NCI-H1105 treated with DMSO at 0.1 percent for 48 hours (cell line): ENCODE data around the gene CCDC148.

Source experiments
- DNase-seq: peaks from one replicate; lab custom pipeline; 2025; lab: John Stamatoyannopoulos, UW

Gene CCDC148

GRCh38 chr2:158456309-158457066 is at the start of gene CCDC148, which contains the start of gene PKP4:
CCDC148 (minus strand) TSS chr2:158456753; CDS start chr2:158456439, 314 bp downstream.
PKP4 (plus strand) TSS chr2:158456952; CDS start chr2:158533185, 76,233 bp downstream.
- DNase-seq = peak; percentile 94

GRCh38 chr2:158505448-158505934 is 48.9 kb upstream of the CCDC148 start:
- DNase-seq = no peak

DNA sequence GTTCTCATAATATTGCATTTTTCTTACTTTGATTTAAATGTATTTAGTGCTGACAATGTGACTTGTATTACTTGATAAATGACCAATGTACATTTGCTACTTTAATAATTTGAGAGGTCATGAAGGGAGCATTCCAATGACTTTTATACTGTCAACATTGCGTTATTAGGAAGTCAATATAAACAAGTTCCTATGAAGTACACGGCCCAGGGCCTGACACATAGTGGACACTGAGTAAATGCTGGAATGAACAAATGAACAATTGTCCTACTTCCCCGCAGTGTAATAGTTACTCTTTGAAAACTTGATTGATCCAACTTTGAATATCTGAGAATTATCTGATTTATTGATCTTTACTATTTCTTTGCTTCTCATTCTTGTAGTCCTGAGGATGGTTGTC is 47.5 kb upstream of the CCDC148 start:
- DNase-seq = no peak

DNA sequence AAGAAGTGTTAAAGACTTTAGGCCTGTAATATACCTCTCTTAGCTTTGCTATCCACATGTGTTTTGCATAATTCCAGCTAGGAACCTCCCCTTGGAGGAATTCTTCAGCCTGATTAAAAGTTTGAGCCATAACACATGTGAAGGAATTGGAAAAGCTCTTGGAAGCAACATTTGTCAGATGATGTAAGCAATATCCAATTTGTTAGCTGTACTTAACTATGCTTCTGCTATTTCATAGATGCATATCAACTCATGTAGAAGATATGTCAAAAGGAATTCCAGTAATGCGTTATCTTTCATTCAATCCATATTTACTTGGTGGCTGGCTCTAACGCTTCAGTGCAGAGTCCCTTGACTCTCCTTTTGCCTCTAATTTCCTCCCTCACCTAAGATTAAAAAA is 46.4 kb upstream of the CCDC148 start:
- no peak for DNase-seq

- DNase-seq = peak; percentile 86
These were observed 44.7 kb upstream of the CCDC148 start for GRCh38 chr2:158501301-158501700.

DNA sequence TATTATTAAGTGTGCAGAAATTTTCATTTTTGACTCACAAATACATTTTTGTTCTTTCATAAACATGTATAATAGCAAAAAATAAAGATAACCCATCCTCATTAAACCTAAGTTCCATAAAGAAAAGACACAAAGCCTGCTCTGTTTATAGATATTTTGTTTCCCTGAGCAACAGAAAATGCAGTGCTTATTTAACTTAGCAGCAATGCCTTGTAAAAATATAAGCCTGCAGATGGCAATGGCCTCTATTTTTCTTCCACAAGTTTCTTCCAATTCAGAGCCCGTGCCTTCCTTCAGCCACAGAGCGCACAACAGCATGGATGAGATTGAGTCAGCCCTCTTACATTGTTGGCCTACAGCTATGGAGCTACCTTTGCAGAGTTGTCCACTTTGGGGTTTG is 43.8 kb upstream of the CCDC148 start:
- DNase-seq = no peak

GRCh38 chr2:158499383-158499782 is 42.8 kb upstream of the CCDC148 start:
- no peak for DNase-seq

DNA sequence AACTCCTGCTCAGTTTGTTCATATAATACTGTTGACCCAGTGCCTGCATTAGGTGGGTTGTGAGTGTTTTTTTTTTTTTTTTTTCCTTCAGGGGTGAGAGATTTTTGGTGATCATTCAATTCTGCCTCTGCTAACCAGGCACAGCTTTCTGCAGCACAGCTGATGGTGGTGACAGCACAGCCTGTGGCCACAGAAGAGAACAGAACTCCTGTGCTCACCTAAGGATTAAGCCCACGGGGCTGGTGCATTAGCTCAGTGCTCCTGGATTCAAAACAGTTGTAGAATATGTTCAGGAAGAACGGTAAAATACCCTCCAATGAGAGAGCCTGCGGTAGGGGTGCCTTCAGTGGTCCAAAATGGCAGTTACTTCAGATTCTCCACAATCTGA is 42.2 kb upstream of the CCDC148 start:
- no peak for DNase-seq

DNA sequence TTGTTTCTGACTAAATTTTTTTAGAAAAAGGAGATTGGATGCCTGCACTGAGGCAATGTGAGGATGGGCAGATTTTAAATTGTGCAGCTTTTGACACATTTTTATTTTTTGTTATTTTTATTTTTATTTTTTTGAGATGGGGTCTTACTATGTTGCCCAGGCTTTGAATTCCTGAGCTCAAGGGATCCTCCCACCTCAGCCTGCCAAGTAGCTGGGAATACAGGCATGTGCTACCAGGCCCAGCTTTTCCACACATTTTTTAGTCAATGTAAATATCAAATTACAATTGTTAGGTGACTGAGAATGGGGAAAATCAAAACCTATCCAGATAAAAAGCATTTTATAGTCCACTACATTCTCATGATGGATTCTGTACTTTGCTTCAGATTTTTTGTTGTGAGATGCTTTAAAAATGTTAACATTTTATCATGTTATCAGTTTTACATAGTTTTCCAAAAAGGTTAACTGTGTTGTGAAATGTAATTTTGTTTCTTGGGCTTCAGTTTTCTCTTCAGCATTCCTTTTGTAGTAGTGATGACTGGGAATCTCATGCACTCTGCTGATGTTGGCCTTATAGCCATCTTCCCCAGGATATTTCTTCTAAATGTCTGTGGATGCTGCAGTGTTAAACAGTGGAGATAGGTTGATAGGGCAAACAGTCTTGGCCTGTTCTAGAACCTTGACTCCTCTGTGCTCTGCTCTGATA is 41.6 kb upstream of the CCDC148 start:
- no peak for DNase-seq

DNA sequence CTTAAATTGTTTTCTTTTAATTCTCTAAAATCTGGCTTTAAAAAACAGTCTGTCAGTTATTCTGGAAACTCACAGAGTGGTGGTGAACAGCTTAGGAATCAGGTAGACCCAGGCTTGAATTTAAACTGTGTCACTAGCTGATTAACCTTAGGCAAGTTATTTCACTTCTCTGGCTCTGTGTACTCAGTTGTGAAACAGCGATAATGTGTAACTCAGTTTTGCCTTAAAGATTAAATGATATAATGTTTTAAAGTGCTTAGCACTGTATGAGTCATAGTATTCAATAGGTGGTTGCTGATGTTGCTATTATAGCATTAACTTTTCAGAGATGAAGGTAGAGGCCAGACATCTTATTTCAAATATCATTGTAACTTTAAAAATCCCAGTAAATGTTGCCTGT is 40.9 kb upstream of the CCDC148 start:
- DNase-seq = no peak

DNA sequence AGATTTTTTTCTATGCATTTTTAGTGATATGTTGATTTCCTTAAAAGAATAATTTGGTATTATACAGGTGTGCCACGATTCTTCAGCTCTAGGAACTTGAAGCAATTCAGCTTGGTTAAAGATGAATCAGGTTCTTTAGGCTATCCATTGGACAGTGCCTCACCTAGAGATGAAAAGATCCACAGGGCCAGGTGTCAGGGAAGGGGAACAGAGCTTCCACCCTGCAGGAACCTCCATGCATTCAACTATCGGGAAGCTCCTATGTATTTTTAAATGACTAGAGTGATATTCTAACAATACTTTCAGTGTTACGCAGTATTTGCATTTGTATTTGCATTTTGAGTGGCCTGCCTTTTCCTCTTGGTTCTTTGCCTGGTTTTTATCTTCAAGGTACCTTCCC is 40.4 kb upstream of the CCDC148 start:
- no peak for DNase-seq

- no peak for DNase-seq
These were observed 38.6 kb upstream of the CCDC148 start for GRCh38 chr2:158495175-158495574.

- no peak for DNase-seq
These were observed 36.9 kb upstream of the CCDC148 start for GRCh38 chr2:158493458-158493857.

DNA sequence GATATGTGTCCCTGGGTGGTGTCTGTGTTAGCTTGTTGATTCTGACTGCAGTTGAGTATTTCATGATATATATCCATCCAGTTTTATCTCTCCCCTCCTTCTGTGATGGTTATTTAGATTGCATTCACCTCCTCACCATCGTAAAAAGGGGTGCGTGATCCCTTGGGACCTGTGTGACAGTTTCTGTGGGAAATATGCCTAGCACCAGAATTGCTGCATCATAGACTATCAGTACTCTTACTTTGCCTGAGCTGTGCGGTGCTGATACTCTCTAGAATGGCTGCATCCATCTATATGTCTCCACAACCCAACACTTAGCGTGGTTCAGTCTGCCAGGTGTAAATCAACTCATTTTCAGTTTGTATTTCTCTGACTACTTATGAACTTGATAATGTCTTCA is 34.5 kb upstream of the CCDC148 start:
- no peak for DNase-seq

- DNase-seq = no peak
These were observed 33.0 kb upstream of the CCDC148 start for GRCh38 chr2:158489366-158490112.

DNA sequence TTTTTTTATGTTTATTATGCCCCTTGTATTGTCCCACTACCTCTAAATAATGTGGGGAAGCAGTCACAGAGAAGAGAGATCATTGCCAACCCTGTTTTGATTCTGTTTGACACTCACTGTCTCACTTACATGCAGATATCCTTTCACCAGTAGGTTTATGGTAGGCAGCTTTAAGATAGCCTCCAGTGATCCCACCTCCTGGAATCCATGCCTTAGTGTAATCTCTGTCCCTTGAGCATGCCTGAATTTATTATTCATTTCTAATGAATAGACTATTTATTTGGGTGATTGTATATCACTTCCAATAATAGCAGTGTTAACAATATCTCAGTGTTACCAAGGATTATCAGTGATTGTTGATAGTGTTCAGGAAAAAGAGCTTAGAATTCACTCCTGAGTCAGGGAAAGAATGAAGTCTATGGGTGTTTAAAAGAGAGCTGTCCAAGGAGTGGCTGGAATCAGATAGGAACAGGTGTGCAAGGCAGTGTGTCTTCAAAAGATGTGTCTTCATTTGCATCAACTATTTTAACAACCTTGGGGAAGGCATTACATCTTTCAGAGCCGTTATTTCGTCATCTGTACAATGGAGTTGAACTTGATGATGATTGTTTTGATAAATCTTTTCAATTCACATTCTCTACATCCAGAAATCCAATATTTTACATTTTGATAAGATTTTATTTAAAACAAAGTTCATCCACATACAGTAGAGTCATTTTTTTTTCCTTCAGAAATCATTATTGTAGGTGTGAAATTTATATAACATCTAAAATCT is 32.1 kb upstream of the CCDC148 start:
- DNase-seq = no peak

DNA sequence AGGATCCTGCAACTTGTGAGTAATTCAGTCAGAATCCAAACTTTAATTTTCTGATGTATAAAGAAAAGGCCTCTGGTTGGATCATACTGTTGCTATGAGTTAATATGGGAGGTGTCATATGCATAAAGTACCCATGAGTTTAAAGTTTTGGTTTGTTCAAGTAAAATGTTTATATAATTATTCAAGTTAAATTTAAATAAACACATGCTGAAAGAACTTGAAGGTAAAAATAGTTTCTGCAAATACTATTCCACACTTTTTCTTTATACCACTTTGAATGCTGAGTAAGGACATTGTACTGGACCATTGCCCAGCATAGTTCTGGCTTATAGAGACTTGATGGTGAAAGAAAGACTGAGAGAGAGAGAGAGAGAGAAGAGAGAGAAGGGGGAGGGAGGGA is 30.9 kb upstream of the CCDC148 start:
- no peak for DNase-seq

DNA sequence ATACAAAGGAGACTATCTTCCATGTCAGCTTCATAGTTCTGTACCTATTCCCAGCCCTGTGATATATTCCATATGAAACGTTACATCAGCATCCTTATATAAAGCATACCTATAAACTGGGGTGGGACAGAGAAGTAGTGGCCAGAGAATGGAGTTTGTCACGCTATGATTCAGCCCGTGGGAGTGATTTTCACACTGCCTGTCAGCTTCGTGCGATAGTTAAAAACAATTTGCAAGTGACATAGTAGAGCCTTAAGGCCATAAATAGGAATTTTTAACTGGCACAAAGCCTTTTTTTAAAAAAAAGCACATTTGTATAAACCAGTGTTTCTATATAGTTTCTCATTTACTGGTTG is 30.4 kb upstream of the CCDC148 start:
- DNase-seq = no peak

DNA sequence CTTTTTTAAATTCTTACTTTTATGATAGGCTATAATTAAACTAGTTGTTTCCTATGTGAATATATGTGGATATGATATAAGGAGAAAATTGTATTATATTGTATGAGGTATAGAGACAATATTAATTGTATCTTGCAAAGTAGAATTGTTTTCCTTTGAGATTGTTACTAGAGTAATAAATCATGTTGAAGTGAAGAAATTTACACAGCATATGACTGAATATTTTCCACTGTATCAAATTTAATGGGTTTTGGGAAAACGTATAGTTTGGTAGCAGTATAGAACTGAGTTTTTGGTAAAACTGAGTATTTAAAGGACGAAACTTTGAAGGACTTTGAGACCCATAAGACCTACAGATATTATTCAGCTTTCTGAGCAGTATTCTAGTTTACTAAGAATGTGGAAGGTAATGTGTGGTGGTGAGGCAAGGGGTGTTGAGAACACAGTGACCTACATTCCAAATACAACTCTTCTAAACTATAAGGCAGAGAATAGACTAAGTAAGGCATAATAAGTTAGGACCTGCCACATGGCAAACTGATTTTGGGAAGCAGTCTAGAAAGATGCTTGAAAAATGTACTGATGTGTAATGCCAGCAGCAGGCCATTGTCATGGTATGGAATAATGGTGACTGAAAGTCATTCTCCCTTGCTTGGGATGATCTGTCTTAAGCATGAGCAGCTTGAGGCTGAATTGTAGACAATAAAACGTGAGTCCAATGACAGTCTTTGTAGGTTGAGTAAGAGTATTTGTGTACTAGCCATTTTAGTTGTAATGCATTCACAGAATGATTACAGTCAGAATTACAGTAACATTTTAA is 29.8 kb upstream of the CCDC148 start:
- DNase-seq = no peak

- no peak for DNase-seq
These were observed 28.5 kb upstream of the CCDC148 start for GRCh38 chr2:158484892-158485556.

DNA sequence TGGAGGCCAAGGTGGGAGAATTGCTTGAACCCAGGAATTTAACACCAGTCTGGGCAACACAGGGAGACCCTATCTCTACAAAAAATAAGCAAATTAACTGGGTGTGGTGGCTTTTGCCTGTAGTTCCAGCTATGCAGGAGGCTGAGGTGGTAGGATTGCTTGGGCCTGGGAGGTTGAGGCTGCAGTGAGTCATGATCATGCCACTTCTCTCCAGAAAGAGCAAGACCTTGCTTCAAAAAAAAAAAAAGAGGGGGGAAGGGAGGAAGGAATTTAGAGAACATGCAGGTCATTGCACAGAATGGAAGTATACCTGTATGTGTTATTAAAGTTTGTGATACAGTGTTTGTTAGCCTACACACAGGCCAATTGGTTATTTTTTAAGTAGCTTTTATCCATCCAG is 26.0 kb upstream of the CCDC148 start:
- DNase-seq = no peak
